Stomach (tissue), 9 donors: ENCODE data around the gene PTPRC. TPM values are rescaled to one million over a fixed set of nuclear protein-coding genes. Genes with fewer than 3 reads are reported as not detected.

Source experiments
- DNase-seq, 2 donors: peaks; one replicate each; pipeline versions ENCODE4 v3.0.0 to v3.0.0-alpha.2; 2013 to 2019
- H3K27ac ChIP-seq, 5 donors: fragments of 200-600 bp in 4 of 5; sonication (generic) in 4 of 5; one replicate each; pipeline ENCODE4 v1.5.1; 2013 to 2019; ENCODE audit warnings: mild to moderate bottlenecking in 1 of 5, moderate library complexity in 1 of 5
- H3K27me3 ChIP-seq, 3 donors: fragments of 200-600 bp; sonication (generic); one replicate each; pipeline ENCODE4 v1.5.1; 2017 to 2019; ENCODE audit warnings: mixed run types in 1 of 3
- H3K36me3 ChIP-seq, 4 donors: fragments of 200-600 bp; sonication (generic); 1 replicate in 3 of 4; 2 replicates in 1 of 4; pipeline ENCODE4 v1.5.1; 2016 to 2019
- H3K4me1 ChIP-seq, 4 donors: fragments of 200-600 bp; sonication (generic); one replicate each; pipeline ENCODE4 v1.5.1; 2016 to 2019
- H3K4me3 ChIP-seq, 4 donors: fragments of 200-600 bp; sonication (generic) in 3 of 4; one replicate each; pipeline ENCODE4 v1.5.1; 2016 to 2019; ENCODE audit warnings: mild to moderate bottlenecking in 1 of 4
- H3K9me3 ChIP-seq, 4 donors: fragments of 200-600 bp; sonication (generic); one replicate each; pipeline ENCODE4 v1.5.1; 2016 to 2019
- CTCF ChIP-seq, 7 experiments: fragments of 450-650 bp in 4 of 7; fragments of 200-600 bp in 3 of 7; sonication (generic) in 3 of 7; IDR thresholded peaks; one replicate each; pipeline ENCODE4 v1.5.1; 2016 to 2019; ENCODE audit warnings: antibody characterized with exemption in 7 of 7, control low read depth in 2 of 7, mild to moderate bottlenecking in 1 of 7
- EP300 ChIP-seq: sonication (generic); formaldehyde crosslinking; IDR thresholded peaks from one replicate; pipeline ENCODE4 v1.6.1; 2017; ENCODE audit warnings: antibody characterized with exemption
- POLR2A ChIP-seq, 4 donors: fragments of 450-650 bp; IDR thresholded peaks; one replicate each; pipeline ENCODE4 v1.6.1; 2016; ENCODE audit warnings: antibody characterized with exemption in 4 of 4, control low read depth in 2 of 4, mild to moderate bottlenecking in 1 of 4, moderate library complexity in 1 of 4
- POLR2AphosphoS5 ChIP-seq, 3 donors: sonication (generic); formaldehyde crosslinking; IDR thresholded peaks; one replicate each; pipeline ENCODE4 v1.6.1; 2016; ENCODE audit warnings: antibody characterized with exemption in 3 of 3
- WGBS, 5 donors: extraction: QIAGEN DNeasy Blood & Tissue Kit in 3 of 5; methylation state at CpG; one replicate each; pipeline versions ENCODE4 v1.1.5 to v1.1.7; 2013 to 2018; 5-methylcytosine and 5-hydroxymethylcytosine counted together
- intact Hi-C: fragments of 100-400 bp; cut with DNase I; formaldehyde crosslinking; loops from one replicate; pipeline ENCODE4 v1.15.1; 2023; ENCODE audit warnings: low total_unique reads
- polyA plus RNA-seq, 3 donors: library from polyadenylated mRNA; stranded (reverse); fragments of 200-250 nt; gene quantifications; one replicate each; pipeline ENCODE4 v1.2.3, GENCODE V29; 2013
- total RNA-seq, 5 donors: library from RNA; depleted of rRNA; stranded (reverse); fragments of >200 nt; gene quantifications; one replicate each; pipeline versions ENCODE4 v1.1.0 to v1.2.3, GENCODE V29; 2014 to 2016
- donor health status: healthy with polysubstance abuse.
- donor health status: Bipolar disorder and iron deficiency.
- donor health status: healthy.

The PTPRC gene
- total and polyA plus RNA-seq, 8 donors = 0.58 to 50.9 (median 15.2) TPM

DNA sequence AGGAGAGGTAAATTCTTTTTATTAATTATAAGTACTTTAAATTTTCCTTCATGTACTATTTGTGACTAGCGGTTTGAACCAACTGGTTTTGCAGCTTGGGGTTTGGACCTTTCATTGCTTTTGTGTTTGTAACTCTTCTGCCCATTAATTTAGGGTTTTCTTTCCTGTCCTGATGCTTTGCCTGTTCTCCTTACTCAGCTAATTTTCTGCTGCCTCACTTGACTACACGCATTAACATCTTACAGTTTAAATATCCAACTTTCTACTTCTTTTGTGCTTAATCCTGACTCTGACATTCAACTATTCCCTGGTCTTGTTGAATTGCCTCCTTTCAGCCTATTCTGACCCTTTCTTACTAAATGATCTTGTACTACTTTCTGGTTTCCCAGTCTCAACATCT lies 135.6 kb downstream of the PTPRC start:
- no peaks in the 10 kb centered on the region for H3K27me3 ChIP-seq
- H3K4me3 ChIP-seq = no peak overlapping the region
- H3K9me3 ChIP-seq = no peaks in the 10 kb centered on the region
- intact Hi-C loops = no loop called here
- no peaks in the 10 kb centered on the region for H3K36me3 ChIP-seq
- no peak overlapping the region for H3K27ac ChIP-seq
- WGBS, 5 donors = 79 to 89% (median 87%) methylated on average over 2 of the region's 2 CpGs
- H3K4me1 ChIP-seq = no peaks in the 10 kb centered on the region
- TF ChIP-seq EP300 = no peak
- no peak for TF ChIP-seq POLR2A (IDR thresholded peaks at IDR 0.05)
- TF ChIP-seq CTCF (IDR thresholded peaks at IDR 0.05) = no peak
- no peak for TF ChIP-seq POLR2AphosphoS5 (IDR thresholded peaks at IDR 0.05)
- no peak for DNase-seq

GRCh38 chr1:198775606-198776005 lies 136.8 kb downstream of the PTPRC start:
- H3K4me3 ChIP-seq = no peak overlapping the region
- TF ChIP-seq CTCF (IDR thresholded peaks at IDR 0.05) (no peak), EP300 (no peak), POLR2A (IDR thresholded peaks at IDR 0.05) (no peak), POLR2AphosphoS5 (IDR thresholded peaks at IDR 0.05) (no peak)
- DNase-seq = no peak
- H3K9me3 ChIP-seq = no peaks in the 10 kb centered on the region
- intact Hi-C loops = no loop called here
- WGBS, 5 donors = 72 to 87% (median 85%) methylated on average over 6 of the region's 6 CpGs
- H3K4me1 ChIP-seq = no peaks in the 10 kb centered on the region
- no peaks in the 10 kb centered on the region for H3K27me3 ChIP-seq
- H3K27ac ChIP-seq = peak overlapping the region in 3 of 5 donors; percentile 27 to 76 (median 70)
- H3K36me3 ChIP-seq = no peaks in the 10 kb centered on the region

- TF ChIP-seq POLR2A (IDR thresholded peaks at IDR 0.05) (no peak), POLR2AphosphoS5 (IDR thresholded peaks at IDR 0.05) (peak in 2 of 3 donors; percentile 54 to 63), CTCF (IDR thresholded peaks at IDR 0.05) (no peak)
- Histone ChIP-seq H3K4me3 (no peak overlapping the region), H3K27ac (peak overlapping the region in 3 of 5 donors; percentile 50 to 76 (median 70)), H3K4me1 (no peaks in the 10 kb centered on the region), H3K9me3 (no peaks in the 10 kb centered on the region), H3K36me3 (no peaks in the 10 kb centered on the region), H3K27me3 (no peaks in the 10 kb centered on the region)
- DNase-seq = peak in 1 of 2 donors; percentile 17
- intact Hi-C loops = no loop called here
- 70 to 85% (median 80%) methylated on average over 4 of the region's 4 CpGs for WGBS, 5 donors
These were observed 137.8 kb downstream of the PTPRC start for GRCh38 chr1:198776602-198777029.

GRCh38 chr1:198778049-198778448 lies 139.2 kb downstream of the PTPRC start:
- no peaks in the 10 kb centered on the region for H3K36me3 ChIP-seq
- no peaks in the 10 kb centered on the region for H3K4me1 ChIP-seq
- no peaks in the 10 kb centered on the region for H3K27me3 ChIP-seq
- H3K4me3 ChIP-seq = no peak overlapping the region
- no peaks in the 10 kb centered on the region for H3K9me3 ChIP-seq
- 51 to 77% (median 66%) methylated on average over 4 of the region's 4 CpGs for WGBS, 5 donors
- peak overlapping the region in 2 of 5 donors; percentile 70 to 76 for H3K27ac ChIP-seq
- no peak for DNase-seq
- intact Hi-C loops = no loop called here
- TF ChIP-seq POLR2AphosphoS5 (IDR thresholded peaks at IDR 0.05) (no peak), CTCF (IDR thresholded peaks at IDR 0.05) (no peak), EP300 (no peak), POLR2A (IDR thresholded peaks at IDR 0.05) (no peak)
